ENCODE results near the gene SLC7A11.

Gene SLC7A11

DNA sequence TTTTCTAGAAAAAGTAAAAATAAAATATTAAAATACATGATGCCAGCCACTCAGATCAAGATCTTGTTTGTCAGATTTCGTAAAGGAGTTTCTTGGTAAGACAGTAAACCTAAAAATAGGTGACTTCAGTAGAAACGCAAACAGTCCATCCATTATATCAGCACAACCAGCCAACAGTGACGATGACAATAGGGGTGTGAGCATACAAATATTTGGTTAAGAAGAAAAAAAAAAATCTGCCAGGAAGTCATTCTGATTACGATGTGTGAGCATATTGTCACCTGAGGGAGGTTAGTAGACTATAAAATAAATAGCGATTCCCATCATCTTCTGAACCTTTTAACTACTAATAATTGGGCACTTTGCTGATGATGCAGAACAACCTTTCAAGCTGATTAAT lies 37.6 kb downstream of the SLC7A11 start:
- no peak for DNase-seq

DNA sequence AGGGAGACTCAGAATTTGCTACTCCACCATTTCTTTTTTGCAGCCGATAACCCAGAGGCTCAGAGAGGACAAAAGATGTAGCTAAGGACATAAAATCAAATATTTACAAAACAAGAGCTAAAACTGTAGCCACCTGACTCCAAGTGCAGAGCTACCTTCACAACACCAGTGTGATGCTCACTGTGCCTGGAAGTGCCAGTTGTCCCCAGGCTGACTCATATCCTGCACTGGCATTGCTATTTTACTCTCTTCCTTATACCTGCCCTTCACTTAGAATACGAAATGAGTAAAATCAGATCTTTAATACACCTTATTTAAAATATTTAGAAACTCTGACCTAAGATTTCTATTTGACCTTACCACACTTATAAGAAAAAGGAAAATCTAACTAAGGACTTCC lies 39.5 kb downstream of the SLC7A11 start:
- DNase-seq, result no peak

DNA sequence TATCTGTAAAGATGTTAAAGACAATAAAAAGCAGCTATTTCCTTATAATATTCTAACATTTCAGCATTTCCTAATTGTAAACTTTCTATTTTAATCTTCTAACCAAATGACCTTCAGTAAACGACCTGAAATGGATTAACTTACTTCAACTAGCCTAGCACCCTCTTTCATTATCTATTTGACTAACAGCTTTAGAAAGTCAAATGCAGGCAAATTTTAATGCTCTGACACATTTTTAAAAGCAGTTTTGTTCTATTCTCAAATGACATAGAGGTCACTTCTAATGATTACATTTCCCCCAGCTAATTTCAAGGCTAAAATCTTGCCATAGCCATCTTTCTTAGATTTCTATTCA lies 41.9 kb downstream of the SLC7A11 start:
- no peak for DNase-seq

DNA sequence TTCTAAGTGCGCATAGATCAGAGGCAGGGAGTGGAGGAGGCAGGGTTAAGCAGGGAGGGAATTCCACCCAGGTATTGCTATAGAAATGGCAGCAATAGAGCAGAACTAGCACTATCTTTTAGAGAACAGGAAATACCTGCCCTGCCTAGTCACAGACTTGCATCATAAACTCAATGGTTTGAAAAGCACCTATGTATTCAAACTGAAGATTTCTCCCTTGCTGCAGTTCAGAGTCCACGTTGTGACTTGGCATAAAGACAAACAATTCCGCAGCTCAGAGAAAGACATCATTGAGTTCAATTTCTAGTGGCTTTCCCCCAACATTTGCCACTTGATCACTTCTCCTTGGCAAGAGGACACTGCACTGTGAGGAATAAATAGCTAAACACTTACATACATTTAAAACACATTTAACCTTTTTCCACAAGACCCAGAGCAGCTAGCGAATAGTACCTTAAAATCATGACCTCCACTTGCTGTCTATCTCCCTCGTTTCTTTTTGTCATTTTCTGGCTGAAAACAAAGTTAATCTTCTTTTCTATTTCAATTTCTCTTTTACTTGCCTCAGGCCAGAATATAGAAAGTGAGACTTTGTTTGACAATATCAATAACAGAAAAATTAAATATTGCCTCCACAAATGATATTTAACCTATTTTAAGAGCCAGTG lies 42.4 kb downstream of the SLC7A11 start:
- DNase-seq, result no peak

DNA sequence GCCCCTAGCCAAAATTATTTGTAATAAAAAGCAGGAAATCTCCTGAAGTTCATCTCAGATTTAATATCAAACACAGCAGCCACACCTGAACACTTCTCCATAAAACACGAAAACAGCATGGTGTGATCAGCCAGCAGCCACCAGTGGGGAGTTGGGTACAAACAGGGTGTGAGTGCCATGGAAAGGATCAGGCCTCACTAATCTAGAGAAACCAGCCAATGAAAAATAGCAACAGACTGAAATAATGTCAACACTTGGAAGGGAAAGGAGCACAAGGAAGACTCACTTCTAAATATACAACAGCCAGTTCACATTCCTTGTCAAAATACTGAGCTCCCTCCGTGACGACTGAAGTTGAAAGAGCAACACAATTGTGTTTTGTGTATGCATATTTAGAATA lies 46.0 kb downstream of the SLC7A11 start:
- DNase-seq, result no peak

DNA sequence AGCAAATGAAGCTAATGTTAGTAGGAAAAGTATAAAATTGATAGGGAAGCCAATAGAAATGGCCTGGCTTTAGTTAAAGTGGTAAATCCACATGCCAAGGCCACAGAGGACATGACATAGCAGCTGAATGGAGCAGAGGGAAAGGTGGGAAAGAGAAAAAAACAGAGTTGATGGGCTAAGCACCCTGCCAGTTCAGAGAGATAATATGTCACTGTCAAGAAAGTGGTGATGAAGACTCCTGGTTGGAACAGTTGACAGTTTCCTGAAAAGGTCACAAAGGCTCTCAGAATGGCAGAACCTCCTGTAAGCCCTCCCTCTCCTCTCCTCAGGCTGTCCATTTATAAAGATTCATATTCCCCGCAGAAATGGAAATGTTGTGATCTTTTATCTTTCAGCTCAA lies 48.2 kb downstream of the SLC7A11 start:
- DNase-seq, result no peak

DNA sequence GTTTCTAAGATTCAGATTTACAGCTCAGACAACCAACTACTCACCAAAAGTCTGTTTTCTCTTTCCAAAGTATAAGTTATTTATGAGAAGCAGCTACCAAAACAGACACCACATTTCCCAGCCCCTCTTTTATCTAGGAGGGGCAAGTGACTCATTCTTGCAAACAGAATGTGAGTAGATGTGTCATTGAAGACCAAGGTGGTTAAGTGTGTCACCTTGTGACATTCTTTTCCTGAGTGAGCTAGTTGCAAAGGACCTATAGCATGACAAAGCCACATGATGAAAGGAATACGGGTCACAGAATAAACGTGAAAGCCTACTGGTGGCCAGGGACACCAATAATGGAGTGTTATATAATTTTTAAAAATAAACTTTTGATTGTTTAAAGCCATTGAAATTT lies 50.0 kb downstream of the SLC7A11 start:
- DNase-seq, result no peak

DNA sequence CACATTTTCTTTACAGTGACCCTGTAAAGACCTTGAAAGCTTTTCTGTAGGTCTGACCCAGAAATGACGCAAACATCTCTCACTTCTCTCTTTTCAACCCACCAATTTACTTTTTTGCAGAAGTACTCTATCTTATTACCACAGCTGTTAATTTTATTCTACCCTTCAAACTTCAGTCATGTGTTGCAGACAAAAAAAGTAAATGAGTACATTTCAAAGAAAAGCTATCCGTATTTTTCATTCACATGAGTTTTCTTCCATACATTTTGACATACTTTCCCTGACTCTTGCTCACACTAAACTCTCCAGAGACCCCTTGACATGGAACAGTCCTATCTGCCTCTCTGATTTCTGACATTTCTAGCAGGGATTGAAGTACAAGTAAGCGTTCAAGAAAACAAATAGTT lies 51.7 kb downstream of the SLC7A11 start:
- DNase-seq, result peak; percentile 24

DNA sequence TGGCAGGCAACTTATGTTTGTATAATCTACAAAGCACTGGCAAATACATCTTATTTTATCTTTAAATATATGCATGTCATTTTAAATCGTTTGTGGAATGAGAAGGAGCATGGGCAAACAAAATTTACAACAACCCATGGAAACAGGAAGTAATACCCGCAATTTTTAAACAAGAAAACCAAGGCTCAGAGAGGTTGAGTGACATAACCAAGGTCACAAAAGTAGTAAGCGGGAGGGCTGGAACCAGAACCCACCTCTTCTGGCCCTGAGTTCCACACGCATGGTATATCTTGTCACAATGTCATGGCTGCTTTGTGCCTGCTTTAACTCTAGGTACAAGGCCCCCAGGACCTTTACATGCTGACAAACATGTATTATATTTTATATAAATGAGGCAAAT lies 52.9 kb downstream of the SLC7A11 start:
- DNase-seq, result no peak

DNA sequence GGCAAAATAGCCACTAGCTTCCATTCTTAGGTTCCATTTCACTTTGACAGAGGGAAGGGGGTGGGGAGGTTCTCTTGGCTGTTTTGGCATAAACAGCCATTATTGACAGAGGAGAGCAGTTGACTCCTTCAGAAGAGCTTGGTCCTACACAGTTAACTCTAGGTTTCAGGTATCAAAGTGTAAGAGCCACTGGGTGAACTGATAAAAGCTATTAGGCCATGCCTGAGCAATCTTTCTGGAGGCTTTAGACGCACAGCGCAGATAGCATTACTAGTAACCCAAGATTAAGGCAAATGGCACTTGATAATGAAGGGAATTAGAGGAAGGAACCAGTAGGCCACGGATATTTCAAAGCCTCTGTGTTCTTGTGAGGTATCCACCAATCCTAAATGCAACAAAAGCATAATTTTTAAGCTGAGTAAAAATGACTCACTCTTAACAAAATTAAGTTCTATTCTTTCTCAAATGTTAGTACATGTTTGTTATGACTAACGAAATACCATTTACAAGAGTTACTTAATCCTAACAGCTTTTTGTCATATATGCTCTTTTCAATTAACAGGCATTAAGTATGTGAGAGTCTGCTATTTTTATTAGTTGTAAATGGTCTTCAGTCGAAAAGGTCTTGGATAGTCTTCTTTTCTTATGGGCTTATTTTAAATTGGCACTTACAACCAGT lies 53.6 kb downstream of the SLC7A11 start:
- DNase-seq, result no peak

DNA sequence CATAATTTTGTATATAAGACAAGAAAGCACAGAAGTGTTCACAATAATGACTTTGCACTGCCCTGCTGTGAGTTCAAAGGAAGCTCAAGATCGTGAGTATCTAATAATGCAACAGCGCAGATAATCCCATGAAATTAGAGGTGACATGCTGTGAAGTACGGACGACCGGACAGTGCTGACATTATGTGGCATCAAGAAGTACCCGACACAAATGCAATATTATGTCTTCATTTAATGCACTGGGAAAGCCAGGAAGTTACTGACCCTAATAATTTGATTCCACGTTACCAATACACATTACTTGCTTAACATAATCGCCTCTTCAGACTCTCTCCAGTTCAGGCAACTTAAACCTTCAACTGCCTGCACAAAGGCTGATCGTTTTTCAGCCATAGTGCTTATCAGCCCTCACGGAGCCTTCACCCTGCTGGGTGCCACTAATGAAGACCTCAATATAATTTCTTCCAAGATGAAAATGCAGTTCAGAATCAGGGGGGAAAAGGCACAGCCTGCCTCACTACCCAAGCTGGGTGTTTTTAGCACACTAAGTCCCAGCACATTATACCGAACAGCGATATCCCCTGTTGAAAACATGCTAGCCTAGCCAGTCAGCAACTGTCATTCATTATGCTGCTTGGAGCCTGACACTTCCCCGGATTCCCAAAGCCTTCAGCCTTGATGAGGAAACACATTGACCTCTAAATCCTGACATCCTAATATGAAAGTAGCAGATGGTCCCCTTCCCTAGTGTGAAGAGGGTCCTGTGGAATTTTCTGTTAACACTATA lies 56.1 kb downstream of the SLC7A11 start:
- DNase-seq, result peak; percentile 73

DNA sequence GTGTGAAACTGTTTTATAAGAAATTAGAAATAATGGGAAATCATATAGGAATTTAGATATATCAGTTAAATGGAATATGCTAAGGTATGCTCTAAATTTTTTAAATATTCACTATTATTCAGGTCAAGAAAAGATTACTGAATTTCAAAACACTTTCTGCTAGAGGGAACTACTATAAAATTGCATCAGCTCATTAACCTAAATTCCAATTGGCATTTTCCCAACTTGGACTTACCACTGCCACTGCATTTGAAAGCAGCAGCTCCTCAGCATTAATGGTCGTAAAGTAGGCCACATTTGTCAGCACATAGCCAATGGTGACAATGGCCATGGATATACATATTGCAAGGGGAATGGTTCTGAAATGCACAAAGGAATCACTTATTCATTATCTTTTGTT lies 57.3 kb downstream of the SLC7A11 start:
- DNase-seq, result no peak

DNA sequence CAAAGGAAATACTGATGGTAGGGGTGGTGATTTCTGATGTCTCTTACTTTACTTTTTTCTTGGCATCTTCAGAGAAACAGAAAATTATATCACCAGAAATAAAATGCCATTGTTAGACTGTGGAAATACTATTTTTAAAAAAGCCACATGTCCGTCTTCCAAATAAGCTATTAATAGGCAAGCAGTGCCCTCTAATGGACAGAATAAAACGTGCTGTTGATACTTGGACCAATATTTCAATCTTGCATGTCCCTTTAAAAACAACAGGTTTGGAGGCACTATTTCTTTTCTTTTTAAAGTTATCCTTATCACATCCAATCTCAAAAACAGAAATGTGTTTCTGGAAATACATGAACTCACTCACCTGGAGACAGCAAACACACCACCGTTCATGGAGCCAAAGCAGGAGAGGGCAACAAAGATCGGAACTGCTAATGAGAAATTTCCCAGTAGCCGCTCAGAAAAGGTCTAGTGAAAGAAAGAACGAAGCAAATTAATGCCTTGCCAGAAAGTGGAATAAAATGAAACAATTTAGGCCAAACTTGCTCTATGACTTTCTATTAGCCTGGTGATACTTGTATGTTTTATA lies 59.2 kb downstream of the SLC7A11 start:
- DNase-seq, result peak; percentile 54

DNA sequence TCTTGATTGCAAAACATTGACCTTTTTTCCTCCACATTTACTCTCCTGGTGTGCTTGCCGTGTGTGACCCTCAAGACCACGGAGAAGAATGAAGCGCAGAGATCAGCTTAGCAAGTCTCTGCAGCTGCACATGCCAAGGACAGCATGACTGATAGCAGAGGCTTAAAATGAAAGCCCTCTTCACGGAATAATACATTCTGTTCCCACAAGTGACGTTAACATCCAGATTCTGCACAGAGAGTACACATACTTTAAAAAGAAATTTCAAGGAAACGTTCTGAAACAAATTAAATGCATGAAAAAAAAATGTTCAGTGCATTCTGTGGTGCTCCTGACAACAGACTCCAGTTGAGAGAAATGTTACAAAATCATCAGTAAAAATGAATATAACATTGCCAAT lies 60.9 kb downstream of the SLC7A11 start:
- DNase-seq, result no peak

DNA sequence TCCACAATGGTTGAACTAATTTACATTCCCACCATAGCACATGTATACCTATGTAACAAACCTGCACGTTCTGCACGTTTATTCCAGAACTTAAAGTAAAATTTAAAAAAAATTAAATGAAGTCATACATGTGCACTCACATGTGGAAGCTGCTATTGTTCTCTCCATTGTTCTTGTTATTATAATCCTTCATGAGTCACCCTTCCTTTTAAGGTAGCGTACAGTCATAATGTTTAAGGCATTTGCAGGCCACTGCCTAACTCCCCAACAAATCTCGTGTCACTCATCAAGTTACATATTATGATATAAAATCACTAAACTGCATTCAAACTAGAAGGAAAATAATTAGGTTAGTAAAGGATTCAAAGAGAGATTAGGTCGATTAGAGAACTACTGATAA lies 63.6 kb downstream of the SLC7A11 start:
- no peak for DNase-seq

DNA sequence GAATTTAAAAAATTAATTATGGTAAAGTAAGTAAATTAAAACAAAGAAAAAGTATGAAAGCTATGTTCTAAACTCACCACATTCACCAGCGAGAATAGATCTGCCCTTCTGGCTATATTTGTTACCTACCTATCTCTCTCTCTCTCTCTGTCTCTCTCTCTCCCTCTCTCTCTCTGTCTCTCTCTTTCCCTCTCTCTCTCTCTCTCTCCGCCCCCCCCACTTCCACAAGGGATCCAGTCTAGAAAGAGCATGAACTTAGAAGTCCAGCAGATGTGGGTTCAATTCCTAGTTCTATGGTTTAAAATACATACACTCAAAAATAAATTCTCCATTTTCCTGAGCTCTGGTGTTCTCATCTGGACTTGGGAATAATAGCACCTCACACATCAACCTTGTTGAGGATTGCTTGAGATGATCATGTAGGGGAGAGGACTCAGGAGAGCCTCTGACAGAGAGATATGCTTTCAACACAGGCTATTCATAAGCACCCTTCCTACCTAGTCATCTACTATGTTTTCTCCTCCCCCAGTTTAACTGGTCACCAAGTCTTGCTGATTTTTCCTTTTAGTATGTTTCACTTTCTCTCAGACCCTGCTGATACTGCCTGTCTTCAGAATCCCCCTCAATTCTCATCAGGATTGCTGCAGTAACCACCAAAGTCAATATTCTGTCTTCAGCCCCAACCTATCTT lies 64.7 kb downstream of the SLC7A11 start:
- DNase-seq, result no peak

DNA sequence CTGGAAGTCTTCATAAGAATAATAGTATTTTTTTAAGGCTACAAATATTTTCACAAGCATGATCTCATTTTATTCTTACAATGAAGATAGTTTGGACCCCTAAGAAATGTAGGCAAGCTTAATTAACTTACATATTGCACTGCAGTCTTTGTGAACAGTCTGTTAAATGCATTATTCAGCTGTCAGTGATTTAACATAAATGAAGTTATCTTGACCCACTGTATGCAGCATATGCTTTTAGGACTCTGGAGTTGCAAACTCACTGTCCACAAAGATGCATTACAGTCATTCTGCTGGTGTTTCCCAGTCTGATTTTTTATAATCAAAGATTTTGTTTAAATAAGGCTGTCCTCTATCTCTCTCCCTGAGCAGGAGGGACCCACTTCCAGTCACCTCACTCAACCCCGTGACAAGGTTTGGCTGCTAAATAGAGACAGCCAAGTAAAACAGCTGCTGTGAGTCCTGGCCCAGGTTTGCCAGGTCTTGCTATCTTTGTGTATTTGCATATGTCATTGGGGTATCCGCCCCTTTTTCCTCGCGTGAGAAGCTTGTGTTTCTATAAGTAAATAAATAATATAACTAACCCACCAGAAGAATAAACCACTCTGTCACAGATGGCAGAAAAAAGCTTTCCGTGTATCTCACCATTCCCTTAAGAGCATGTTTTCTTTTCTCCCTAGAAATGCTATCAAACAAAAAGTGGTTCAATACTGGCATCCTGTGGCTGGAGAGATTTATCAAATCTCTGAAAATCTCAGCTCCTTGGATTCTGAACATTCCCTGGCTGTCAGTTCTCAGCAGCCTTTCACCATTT lies 67.0 kb downstream of the SLC7A11 start:
- peak; percentile 14 for DNase-seq

DNA sequence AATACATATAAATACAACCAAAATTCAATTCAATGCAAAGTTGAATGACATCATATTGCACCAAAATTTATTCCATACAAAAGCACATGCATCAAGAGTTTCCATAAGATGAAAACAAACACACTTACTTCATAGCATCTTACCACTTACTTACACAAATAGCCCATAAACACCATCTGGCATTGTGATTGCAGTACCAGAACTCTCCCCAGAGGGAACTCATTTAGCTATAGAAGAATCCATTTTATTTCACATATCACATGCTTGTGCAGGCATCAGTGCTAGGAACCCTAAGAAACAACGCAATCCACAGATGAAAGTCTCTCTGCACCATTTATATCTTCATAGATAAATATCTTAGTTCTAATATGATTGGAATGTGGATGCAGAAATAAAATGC lies 77.9 kb downstream of the SLC7A11 start:
- no peak for DNase-seq

DNA sequence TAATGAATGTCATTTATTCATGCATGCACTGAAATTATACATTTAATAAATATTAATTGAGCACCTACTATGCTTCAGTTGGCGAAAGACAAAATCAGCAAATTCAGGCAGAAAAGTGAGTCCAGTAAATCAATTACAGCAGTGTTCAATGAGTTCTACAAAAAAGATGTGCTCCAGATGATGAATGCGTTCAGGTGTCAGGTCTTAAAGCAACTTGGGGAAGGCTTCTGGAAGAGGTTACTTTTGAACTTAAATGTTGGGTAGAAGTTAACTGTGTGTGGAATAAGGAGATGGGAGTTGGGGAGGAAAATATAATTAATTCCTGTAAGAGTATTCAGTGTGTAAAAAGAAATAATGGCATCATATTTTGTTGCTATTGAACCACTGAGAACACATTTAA lies 79.0 kb downstream of the SLC7A11 start:
- no peak for DNase-seq

DNA sequence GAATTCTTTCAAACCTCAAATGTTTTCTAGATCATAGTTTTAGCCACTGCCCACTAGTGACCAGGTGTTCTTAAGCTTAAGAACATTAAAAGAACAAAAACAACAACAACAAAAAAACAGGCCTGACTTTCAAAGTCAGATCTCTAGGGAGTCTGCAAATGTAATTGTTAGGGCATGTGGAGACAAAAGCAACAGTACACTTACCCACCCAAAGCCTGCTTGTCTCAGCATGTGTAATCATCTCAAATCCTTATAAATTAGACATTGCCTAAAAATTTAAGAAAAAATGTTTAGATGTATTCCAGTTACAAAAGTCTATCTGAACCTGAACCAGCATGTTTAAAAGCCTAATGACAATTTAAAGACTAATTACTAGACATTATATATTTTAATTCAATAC lies 79.9 kb downstream of the SLC7A11 start:
- no peak for DNase-seq

DNA sequence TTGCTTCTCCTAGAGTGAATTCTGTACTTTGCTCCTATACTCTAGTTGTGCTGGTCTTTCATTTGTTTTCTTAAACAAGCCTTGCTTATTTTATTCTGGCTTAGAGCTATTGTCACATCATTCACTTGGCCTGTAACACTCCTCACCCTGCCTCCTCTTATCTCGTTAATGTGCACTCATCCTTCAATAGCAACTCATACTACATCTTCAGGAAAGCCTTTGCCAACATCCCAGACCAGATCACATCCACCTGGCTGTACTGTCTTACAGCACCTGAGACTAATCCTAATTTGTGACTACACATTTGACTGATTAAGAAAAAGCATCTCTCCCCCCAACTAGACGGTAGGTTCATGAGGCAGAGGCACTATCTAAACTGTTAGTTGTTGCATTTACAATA lies 80.8 kb downstream of the SLC7A11 start:
- no peak for DNase-seq

DNA sequence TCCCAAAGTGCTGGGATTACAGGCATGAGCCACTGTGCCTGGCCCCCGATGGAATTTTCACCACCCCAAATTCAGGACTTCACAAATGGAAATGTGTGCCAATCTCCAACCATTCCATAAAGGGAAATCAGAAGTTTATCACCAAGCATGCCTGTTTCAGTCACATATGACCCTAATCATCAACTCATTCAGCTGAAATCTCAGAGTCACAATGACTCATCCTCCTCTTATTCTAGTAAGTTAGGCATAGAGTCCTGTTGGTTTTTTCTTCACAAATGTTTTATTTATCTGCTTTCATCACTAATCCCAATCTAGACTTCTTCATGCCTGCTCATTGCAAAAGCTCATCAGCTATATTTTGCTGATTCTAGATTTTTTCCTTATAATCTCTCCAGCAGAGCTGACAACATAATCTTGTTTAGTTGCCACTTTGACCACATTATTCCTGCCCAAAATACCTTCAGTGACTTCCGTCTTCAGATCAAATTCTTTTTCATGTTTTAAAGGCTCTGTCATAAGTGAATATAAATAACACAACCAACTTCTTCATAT lies 83.3 kb downstream of the SLC7A11 start:
- no peak for DNase-seq
